NCI-H526 (cell line): ENCODE data around the gene NRP1.
A peak's percentile ranks its signal among the peaks of the same experiment; 100 is the strongest.

Experiments used
- DNase-seq, 2 experiments: peaks; one replicate each; lab custom pipeline; 2025; lab: John Stamatoyannopoulos, UW

The NRP1 gene

DNA sequence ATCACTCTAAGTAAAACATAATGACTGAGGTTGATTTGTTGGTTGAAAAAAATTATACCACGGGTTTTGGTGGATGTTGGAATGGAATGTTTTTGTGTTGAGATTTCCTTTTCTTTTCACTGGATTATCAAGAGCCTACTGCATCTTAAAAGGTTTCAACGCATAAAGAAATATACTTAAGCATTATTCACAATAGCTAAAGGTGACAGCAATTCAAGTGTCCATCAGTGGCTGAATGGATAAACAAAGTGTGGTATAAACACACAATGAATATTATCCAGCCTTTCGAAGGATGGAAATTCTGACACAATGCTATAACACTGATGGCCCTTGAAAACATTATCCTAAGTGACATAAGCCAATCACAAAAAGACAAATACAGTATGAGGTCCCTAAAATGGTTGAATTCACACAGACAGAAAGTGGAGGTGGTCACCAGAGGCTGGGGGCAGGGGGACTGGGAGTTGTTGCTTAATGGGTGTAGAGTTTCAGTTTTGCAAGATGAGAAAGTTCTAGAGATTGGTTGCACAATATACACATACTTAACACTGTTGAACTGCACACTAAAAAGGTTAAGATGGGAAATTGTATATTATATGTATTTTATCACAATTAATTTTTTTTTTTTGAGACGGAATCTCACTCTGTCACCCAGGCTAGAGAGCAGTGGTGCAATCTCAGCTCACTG, 122.3 kb downstream of the NRP1 start:
- DNase-seq: no peak

GRCh38 chr10:33211106-33211878, 123.2 kb downstream of the NRP1 start:
- no peak for DNase-seq

- no peak for DNase-seq
These were observed 124.7 kb downstream of the NRP1 start for GRCh38 chr10:33209802-33210201.

DNA sequence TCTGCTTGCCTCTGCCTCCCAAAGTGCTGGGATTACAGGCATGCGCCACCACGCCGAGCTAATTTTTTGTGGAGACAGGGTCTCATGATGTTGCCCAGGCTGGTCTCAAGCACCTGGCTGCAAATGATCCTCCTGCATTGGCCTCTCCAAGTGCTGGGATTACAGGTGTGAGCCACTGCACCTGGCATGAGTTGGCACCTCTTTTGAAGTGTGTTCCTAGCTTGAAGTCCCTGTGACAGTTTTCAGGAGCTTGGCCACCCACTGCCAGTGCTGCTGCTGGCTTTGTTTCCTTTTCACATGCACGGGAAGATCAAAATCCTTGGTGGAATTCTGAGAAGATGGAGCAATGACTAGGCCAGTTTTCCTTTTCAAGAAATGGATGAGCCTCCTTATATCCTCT, 126.3 kb downstream of the NRP1 start:
- no peak for DNase-seq

DNA sequence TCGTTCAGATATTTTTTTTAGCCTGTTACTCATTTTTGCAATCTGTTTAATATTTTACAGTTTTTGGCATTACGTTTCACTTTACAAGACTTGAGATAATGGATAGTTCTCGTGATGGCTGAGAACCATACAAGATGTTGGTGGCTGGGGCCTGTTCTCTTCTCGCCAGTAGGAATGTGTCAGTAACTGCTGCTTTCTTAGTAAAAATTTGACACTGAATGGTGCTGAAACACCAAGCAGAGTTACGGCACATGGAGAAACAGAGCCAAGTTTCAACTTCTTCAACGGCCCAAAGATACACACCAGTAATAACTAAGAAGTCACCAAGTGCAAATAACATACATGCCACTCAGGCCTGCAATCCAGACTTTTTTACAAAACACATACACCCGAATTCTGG, 130.4 kb downstream of the NRP1 start:
- DNase-seq: no peak

- DNase-seq: no peak
These were observed 132.5 kb downstream of the NRP1 start for GRCh38 chr10:33201971-33202370.

- no peak for DNase-seq
These were observed 133.2 kb downstream of the NRP1 start for GRCh38 chr10:33201056-33201780.

DNA sequence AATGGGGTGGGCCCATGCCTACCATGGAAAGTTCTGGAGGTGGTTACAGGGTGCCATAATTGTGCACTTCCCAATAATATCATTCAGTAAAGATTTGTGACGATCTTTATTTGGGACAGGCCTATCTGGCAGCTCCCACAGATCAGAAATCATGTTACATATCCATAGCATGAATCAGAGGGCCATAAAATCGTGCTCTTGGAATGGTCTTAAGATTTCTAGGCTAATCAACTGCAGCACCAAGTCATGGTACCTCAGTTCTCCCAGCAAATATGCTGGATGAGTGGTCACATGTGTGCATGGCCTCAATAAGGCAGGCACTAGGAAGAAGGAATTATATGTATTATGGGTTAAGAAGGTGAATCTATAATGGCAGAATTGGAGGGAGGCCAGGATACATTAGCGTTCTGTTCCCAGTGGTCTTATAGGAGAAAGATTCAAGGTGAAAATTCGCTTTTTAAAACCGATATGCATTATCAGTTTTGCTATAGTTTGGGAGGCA, 134.7 kb downstream of the NRP1 start:
- no peak for DNase-seq

DNA sequence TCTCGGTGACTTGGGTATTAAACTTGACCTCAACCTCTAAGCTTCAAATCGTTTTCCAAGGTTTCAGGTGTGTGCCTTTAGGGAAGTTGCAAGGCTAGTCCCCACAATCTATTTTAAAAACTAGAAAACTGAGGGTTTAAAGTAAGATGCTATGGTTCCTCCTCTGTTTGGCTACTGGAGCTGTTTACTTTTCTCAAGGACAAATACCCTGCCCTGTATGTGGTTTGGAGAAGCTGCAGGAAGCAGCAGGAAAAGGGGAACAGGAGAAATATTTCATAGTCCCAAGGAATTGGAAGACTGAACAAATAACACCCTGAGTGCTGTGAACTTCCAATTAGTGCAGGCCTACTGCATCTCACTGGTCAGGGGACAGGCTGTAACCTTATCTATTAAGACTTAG, 135.9 kb downstream of the NRP1 start:
- no peak for DNase-seq

DNA sequence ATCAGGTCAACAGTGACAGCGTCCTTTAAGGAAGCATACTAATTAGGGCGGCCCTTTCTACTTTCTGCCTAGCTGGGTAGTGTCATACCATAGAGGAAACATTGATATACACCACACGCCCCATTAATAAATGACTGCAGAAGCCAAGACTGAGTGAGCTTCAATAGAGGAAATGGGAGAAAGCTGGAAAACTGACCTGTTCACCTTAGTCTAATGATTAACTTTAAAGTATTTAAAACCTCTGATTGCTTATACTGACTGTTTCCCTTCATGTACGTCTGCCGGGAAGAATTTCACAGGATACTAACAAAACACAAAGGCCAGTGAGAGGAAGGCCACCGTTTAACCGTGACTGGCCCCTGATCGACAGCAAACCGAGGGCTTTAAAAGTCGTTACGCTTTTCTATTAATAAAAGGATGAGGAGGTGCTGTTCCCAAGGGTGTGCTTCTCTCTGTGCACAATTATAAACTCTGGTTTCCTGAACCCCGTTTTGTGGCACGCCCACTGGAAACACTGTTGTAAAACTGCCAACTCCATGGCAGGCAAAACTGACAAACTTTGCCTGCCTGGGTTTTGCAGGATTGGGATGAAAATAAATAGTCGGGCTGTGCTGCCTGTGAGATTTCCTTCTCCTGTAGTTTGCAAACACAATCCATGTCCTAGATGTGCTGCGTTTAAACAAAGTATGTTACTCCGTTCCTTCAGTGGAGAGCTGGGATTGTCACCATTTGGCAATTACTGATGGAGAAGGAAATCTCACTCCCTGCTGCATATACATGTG, 137.6 kb downstream of the NRP1 start:
- no peak for DNase-seq

DNA sequence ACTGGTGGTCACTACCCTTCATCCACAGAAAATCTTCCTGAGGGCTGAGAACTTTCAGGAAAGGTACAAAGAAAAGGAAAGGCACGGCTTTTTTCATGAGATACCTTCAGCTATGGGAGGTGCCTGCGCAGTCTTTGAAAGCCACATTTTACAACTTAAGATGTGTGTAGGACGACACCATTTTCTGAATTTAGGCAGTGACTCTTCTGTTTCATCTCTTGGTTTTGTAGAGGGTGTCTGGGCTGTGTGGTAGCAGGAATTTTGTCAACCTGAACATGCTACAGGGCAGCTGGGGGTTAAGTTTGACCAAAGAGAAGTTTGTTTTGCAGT, 138.1 kb downstream of the NRP1 start:
- no peak for DNase-seq

DNA sequence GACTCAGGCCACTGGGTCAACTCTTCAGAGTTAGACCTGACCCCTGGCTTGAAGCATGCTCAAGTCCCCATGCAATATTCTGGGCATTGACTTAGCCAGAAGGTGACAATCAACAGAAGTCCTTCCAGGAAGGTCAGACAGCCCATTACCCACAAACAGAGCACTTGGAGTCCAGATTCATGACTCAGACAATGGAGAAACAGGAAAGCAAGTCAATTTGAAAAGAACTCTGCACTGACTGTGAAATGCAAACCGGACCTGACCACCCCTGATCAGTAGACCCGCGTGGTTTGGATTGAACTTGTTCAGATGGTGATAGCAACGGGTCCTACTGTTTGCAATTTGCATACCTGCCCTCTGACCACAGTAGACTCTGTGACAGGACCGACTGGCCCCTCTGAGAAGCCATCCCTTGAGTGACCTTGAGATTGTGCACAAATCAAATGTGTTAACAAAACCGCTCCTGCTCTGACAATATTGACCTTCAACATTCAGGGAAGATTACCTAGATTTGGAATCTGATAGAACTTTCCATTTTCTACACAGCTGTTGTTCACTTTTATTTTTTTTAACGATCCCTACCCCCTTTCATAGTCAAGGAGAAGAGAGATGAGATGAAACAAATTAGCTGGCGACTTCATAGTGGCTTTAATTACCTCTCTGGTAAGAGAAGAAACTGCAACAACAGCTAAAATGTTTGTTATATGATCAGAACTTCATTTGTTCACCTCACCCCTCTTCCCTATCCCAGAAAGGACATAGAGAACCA, 138.7 kb downstream of the NRP1 start:
- DNase-seq: no peak

- DNase-seq: no peak
These were observed 140.6 kb downstream of the NRP1 start for GRCh38 chr10:33193701-33194521.

- DNase-seq: peak; percentile 34 to 80
These were observed 141.3 kb downstream of the NRP1 start for GRCh38 chr10:33193057-33193700.

GRCh38 chr10:33192190-33192589, 142.3 kb downstream of the NRP1 start:
- no peak for DNase-seq

DNA sequence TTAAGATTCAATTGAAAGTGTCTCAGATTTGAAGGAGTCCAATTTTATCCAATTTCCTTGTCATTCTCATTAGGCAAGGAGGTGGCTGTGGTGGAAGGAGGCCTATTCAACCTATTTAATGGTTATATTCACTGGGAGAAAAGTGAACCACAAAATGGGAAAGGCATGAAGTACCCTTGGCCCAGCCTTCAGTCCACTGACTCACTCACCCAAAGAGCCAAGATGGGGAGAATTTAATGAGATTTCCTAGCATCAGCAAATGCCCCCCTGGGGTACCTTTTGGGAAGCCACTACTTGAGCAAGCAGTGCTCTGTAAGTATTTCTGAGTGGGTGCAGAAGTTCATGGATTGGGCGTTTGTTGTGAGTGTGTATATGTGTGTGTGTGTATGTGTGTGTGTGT, 144.1 kb downstream of the NRP1 start:
- DNase-seq: no peak

GRCh38 chr10:33189808-33190207, 144.7 kb downstream of the NRP1 start:
- no peak for DNase-seq

GRCh38 chr10:33189363-33189762, 145.1 kb downstream of the NRP1 start:
- no peak for DNase-seq

- DNase-seq: no peak
These were observed 147.0 kb downstream of the NRP1 start for GRCh38 chr10:33187427-33187999.

DNA sequence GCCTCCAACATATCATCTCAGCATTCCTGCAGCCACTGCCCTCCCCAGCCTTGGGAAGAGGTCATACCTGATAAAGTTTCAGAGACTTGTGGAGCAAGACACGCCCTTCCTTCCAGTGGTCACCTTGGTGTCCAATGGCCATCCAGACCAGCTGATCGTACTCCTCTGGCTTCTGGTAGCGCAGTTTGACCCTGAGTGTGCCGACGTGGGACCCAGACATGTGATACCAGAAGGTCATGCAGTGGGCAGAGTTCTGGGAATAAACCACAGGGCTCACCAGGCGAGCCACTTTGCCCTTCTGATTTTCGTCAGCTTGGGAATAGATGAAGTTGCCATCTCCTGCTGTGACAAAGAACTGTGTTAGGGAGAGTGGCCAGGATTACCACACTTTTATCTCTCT, 148.3 kb downstream of the NRP1 start:
- DNase-seq: no peak
